ENCODE results near the gene FAM20A.

The FAM20A gene

GRCh38 chr17:68611353-68612208 lies 10.4 kb upstream of the FAM20A start:
- TF ChIP-seq CTCF (IDR thresholded peaks at IDR 0.05; ENCODE audit: low read depth, low read length, missing control alignments), result no peak
- DNase-seq (ENCODE audit: low read depth), result no peak
- in situ Hi-C loops (cut with HindIII; ENCODE audit: low sequenced_read_pairs), result no loop called here
- no peak overlapping the region for H3K4me3 ChIP-seq (ENCODE audit: low read depth, low read length)

- in situ Hi-C loops (cut with HindIII; ENCODE audit: low sequenced_read_pairs), result no loop called here
- no peak for DNase-seq (ENCODE audit: low read depth)
- no peak overlapping the region for H3K4me3 ChIP-seq (ENCODE audit: low read depth, low read length)
- TF ChIP-seq CTCF (IDR thresholded peaks at IDR 0.05; ENCODE audit: low read depth, low read length, missing control alignments), result no peak
These were observed 9.4 kb upstream of the FAM20A start for GRCh38 chr17:68610554-68610953.

- H3K4me3 ChIP-seq (ENCODE audit: low read depth, low read length), result no peak overlapping the region
- no peak for TF ChIP-seq CTCF (IDR thresholded peaks at IDR 0.05; ENCODE audit: low read depth, low read length, missing control alignments)
- DNase-seq (ENCODE audit: low read depth), result no peak
- in situ Hi-C loops (cut with HindIII; ENCODE audit: low sequenced_read_pairs), result no loop called here
These were observed 7.5 kb upstream of the FAM20A start for GRCh38 chr17:68608515-68609130.

GRCh38 chr17:68606451-68607307 lies 5.5 kb upstream of the FAM20A start:
- in situ Hi-C loops (cut with HindIII; ENCODE audit: low sequenced_read_pairs), result no loop called here
- H3K4me3 ChIP-seq (ENCODE audit: low read depth, low read length), result no peak overlapping the region
- no peak for DNase-seq (ENCODE audit: low read depth)
- TF ChIP-seq CTCF (IDR thresholded peaks at IDR 0.05; ENCODE audit: low read depth, low read length, missing control alignments), result no peak

GRCh38 chr17:68605914-68606313 lies 4.7 kb upstream of the FAM20A start:
- in situ Hi-C loops (cut with HindIII; ENCODE audit: low sequenced_read_pairs), result no loop called here
- DNase-seq (ENCODE audit: low read depth), result no peak
- no peak overlapping the region for H3K4me3 ChIP-seq (ENCODE audit: low read depth, low read length)
- no peak for TF ChIP-seq CTCF (IDR thresholded peaks at IDR 0.05; ENCODE audit: low read depth, low read length, missing control alignments)

- no peak overlapping the region for H3K4me3 ChIP-seq (ENCODE audit: low read depth, low read length)
- in situ Hi-C loops (cut with HindIII; ENCODE audit: low sequenced_read_pairs), result no loop called here
- no peak for TF ChIP-seq CTCF (IDR thresholded peaks at IDR 0.05; ENCODE audit: low read depth, low read length, missing control alignments)
- DNase-seq (ENCODE audit: low read depth), result no peak
These were observed 2.5 kb upstream of the FAM20A start for GRCh38 chr17:68603656-68604055.

Data from astrocyte of the cerebellum (primary cell).